Superior temporal gyrus (tissue), 1 donor: ENCODE results near the gene SNX33.

ENCODE experiments used
- DNase-seq: peaks from one replicate; pipeline ENCODE4 v3.0.0-alpha.2; 2016; ENCODE audit errors: extremely low spot score

Gene SNX33

DNA sequence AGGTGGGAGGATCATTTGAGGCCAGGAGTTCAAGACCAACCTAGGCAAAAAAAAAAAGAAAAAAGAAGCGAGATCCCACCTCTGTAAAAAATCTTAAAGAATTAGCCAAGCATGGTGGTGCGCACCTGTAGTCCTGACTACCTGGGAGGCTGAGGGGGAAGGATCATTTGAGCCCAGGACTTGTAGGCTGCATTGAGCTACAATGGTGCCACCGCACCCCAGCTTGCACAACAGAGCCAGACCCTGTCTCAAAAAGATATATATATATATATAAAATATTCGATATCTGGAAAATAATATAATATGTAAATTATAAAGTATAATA lies 6.6 kb upstream of the SNX33 start:
- no peak for DNase-seq

DNA sequence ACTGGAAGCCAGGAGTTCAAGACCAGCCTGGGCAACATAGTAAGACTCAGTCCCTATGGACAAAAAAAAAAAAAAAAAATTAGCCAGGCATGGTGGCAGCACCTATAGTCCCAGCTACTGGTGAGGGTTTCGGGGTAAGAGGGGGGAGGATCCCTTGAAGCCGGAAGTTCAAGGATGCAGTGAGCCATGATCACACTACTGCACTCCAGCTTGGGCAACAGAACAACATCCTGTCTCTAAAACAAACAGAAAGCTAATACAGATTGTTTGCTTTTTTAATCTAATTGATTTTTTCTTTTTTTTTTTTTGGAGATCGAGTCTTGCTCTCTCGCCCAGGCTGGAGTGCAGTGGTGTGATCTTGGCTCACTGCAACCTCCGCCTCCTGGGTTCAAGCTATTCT lies 6.1 kb upstream of the SNX33 start:
- no peak for DNase-seq

DNA sequence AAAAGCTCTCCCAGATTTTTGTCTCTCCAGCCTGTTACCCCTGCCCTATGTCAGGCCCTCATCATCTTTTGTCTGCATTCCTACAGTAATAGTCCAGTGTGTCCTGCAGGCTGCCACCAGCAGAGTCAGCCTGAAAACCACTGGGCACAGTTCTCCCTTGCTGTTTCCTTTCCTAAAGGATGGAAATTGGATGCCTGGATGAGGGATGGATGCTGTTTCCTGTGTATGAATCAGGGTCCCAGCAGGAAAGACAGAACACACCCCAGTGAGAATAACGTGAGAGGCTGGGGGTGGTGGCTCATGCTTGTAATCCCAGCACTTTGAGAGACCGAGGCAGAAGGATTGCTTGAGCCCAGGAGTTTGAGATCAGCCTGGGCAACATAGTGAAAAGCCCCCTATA lies 3.3 kb upstream of the SNX33 start:
- no peak for DNase-seq

GRCh38 chr15:75646112-75646943 lies 1.4 kb upstream of the SNX33 start:
- DNase-seq = no peak

DNA sequence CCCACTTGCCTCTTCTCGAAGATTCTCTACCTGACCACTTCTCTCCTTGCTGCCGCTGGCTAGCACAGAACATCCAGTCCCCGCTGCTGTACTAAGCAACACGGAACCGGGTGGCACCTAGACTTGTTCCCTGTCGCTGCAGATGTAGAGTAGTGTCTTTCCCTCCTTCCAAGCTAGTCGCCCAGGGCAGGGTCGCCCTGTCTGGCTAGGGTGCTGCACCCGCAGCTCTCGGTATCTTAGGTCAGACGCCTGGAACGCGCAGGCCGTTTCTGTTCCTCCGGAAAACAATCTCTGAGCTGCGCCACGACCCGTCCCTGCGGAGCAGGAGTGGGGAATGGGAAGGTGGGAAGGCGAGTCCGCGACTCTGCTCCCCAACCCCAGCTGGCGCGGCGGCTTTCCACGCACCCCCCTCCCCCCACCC lies 758 bp upstream of the SNX33 start:
- peak; percentile 31 for DNase-seq

- DNase-seq = peak; percentile 18
These were observed 666 bp downstream of the SNX33 start for GRCh38 chr15:75648156-75649000.

GRCh38 chr15:75649045-75649761 lies 1.5 kb downstream of the SNX33 start:
- no peak for DNase-seq

- no peak for DNase-seq
These were observed 2.1 kb downstream of the SNX33 start for GRCh38 chr15:75649848-75650247.

- DNase-seq = no peak
These were observed 3.4 kb downstream of the SNX33 start for GRCh38 chr15:75650908-75651809.

- no peak for DNase-seq
These were observed 4.3 kb downstream of the SNX33 start for GRCh38 chr15:75651810-75652543.

GRCh38 chr15:75653347-75653913 lies 5.7 kb downstream of the SNX33 start:
- DNase-seq = no peak

DNA sequence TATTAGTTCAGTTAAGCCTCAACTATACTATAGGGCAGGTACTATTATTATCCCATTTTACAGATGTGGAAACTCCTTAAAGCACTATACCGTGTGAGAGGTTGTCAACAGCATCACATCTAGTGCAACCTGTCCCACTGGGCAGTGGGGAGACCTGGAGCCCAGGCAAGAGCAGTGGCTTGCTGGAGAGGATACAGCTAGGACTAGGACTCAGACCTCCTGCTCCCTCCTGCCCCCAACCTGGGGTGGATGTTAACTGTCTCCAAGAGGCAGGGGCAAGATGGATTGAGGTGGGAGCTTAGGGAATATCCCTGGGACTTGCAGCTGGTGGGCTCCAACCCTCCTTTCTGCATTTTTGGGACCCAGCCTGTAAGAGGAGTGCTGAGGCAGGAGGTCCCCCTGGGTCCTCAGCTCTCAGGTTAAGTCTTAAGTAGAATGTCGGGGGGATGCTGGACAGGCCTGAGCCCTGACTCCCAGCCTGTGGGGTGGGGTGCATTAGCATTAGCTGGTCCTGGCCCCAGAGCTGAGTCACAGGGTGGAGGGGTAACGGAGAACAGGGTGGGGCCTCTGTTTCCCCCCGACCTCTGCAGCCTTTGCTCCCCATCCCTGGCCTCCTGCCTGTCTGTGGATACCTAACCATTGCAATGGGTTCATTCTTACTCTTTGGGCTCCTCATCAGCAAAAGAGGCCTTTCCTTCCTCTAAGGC lies 6.6 kb downstream of the SNX33 start:
- no peak for DNase-seq

- DNase-seq = no peak
These were observed 8.2 kb downstream of the SNX33 start for GRCh38 chr15:75655931-75656330.

DNA sequence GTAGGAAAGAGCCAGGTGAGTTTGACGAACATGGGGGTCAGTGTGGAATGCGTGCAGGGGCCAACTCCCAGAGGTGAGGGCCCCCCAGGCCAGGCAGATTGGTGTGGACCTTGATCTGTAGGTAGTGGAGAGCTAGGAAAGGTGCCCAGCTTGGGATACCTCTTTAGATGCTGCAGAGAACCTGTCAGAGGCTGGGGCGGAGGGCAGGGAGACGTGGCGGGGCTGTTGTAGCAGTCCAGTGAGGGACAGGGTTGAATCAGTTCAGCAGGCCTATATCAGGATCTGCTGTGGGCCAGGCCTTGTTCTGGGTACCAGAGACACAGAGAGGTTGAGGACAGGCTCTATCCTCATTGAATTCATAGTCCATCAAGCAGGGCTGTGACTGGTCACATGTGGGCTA lies 8.6 kb downstream of the SNX33 start:
- no peak for DNase-seq

DNA sequence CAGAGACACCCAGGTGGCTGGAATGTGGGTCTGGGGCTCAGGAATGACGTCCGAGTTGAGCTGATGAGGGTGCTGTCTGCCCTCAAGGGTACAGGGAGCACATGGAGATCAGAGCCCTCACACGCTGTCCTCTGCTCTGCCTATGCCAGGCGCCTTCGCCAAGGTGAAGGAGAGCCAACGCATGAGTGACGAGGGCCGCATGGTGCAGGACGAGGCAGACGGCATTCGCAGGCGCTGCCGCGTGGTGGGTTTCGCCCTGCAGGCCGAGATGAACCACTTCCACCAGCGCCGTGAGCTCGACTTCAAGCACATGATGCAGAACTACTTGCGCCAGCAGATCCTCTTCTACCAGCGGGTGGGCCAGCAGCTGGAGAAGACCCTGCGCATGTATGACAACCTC lies 9.1 kb downstream of the SNX33 start:
- no peak for DNase-seq

GRCh38 chr15:75659141-75659771 lies 11.5 kb downstream of the SNX33 start:
- DNase-seq = no peak

- no peak for DNase-seq
These were observed 12.4 kb downstream of the SNX33 start for GRCh38 chr15:75659928-75660645.

GRCh38 chr15:75661100-75661755 lies 13.5 kb downstream of the SNX33 start:
- DNase-seq = no peak
